T follicular helper cell (primary cell): ENCODE data around the gene PCDHB8.
"Not testable (repeated sequence)": the region's sequence is repeated elsewhere in the genome, so short reads cannot be mapped to it uniquely, and the experiment has no call there.

Experiments
- DNase-seq: peaks from one replicate; pipeline ENCODE4 v3.0.0-alpha.2; 2020; ENCODE audit warnings: low read depth

The PCDHB8 gene

GRCh38 chr5:141184117-141184855 is 6.7 kb downstream of the PCDHB8 start:
- DNase-seq, result not testable (repeated sequence)

DNA sequence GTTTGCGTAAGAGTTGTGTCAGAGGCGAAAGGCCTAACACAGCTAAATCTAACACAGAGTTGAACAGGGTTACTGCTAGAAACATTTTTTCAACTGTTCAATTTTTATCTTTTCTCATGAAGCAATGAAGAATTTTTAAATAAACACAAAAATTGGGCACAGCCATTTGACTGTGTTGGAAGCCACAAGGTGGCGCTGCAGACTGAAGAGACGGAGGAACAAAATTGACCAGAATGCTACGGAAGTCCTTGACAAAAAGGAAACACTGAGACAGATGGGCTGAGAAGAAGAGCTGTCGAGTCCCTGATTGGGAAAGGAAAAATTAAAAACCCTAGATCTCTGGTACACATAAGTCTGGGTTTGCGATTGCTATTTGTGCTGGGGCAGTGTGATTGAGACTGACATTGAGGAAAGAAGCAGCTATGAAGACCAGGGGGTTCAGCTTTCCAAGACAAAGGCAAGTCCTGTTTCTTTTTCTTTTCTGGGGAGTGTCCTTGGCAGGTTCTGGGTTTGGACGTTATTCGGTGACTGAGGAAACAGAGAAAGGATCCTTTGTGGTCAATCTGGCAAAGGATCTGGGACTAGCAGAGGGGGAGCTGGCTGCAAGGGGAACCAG is 9.4 kb downstream of the PCDHB8 start, which contains the start of gene PCDHB9:
Gene PCDHB9 (plus strand): TSS at position 265 of the 616 bp plus-strand sequence. CDS start 158 bp downstream, at position 423.
- DNase-seq, result peak; percentile 11

DNA sequence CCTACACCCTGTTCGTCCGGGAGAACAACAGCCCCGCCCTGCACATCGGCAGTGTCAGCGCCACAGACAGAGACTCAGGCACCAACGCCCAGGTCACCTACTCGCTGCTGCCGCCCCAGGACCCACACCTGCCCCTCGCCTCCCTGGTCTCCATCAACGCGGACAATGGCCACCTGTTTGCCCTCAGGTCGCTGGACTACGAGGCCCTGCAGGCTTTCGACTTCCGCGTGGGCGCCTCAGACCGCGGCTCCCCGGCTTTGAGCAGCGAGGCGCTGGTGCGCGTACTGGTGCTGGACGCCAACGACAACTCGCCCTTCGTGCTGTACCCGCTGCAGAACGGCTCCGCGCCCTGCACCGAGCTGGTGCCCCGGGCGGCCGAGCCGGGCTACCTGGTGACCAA is 11.1 kb downstream of the PCDHB8 start:
- DNase-seq, result not testable (repeated sequence)

DNA sequence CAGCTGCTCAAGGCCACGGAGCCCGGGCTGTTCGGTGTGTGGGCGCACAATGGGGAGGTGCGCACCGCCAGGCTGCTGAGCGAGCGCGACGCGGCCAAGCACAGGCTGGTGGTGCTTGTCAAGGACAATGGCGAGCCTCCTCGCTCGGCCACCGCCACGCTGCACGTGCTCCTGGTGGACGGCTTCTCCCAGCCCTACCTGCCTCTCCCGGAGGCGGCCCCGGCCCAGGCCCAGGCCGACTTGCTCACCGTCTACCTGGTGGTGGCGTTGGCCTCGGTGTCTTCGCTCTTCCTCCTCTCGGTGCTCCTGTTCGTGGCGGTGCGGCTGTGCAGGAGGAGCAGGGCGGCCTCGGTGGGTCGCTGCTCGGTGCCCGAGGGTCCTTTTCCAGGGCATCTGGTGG is 11.5 kb downstream of the PCDHB8 start:
- DNase-seq, result not testable (repeated sequence)

DNA sequence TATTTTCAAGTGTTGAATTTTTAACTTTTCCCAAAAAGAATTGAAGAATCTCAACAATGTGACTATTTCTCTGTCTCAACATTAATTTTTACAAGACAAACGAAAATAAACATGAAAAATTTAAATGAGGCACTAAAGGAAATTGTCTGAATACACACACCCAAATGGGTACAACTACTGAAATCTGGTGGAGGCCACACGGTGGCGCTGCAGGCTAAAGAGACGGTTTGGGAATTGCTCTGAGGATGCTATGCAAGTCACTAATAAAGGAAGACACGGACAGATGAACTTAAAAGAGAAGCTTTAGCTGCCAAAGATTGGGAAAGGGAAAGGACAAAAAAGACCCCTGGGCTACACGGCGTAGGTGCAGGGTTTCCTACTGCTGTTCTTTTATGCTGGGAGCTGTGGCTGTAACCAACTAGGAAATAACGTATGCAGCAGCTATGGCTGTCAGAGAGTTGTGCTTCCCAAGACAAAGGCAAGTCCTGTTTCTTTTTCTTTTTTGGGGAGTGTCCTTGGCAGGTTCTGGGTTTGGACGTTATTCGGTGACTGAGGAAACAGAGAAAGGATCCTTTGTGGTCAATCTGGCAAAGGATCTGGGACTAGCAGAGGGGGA is 14.6 kb downstream of the PCDHB8 start, which contains the start of gene PCDHB10:
Gene PCDHB10 (plus strand): TSS at position 244 of the 616 bp plus-strand sequence. CDS start 200 bp downstream, at position 444.
- no peak for DNase-seq

DNA sequence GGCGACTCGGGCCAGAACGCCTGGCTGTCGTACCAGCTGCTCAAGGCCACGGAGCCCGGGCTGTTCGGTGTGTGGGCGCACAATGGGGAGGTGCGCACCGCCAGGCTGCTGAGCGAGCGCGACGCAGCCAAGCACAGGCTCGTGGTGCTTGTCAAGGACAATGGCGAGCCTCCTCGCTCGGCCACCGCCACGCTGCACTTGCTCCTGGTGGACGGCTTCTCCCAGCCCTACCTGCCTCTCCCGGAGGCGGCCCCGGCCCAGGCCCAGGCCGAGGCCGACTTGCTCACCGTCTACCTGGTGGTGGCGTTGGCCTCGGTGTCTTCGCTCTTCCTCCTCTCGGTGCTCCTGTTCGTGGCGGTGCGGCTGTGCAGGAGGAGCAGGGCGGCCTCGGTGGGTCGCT is 16.7 kb downstream of the PCDHB8 start:
- DNase-seq, result not testable (repeated sequence)

DNA sequence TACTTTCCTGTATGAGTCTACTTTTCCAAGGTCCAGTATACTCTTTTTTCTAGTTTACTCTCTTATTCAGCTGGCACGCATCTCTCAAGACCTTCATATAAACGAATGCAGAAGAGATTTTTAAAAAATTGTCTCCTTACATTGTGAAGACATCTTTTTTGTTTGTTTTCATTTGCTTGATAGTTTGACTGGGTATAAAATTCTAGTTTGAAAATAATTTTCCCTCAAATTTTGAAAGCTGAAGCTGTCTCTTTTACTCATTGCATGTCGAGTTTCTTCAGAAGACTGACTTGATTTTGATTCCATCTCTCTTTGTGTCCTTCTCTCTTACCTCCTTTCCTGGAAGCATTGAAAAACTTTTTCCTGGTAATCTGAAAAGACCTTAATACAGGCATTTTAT is 18.8 kb downstream of the PCDHB8 start:
- DNase-seq, result no peak

DNA sequence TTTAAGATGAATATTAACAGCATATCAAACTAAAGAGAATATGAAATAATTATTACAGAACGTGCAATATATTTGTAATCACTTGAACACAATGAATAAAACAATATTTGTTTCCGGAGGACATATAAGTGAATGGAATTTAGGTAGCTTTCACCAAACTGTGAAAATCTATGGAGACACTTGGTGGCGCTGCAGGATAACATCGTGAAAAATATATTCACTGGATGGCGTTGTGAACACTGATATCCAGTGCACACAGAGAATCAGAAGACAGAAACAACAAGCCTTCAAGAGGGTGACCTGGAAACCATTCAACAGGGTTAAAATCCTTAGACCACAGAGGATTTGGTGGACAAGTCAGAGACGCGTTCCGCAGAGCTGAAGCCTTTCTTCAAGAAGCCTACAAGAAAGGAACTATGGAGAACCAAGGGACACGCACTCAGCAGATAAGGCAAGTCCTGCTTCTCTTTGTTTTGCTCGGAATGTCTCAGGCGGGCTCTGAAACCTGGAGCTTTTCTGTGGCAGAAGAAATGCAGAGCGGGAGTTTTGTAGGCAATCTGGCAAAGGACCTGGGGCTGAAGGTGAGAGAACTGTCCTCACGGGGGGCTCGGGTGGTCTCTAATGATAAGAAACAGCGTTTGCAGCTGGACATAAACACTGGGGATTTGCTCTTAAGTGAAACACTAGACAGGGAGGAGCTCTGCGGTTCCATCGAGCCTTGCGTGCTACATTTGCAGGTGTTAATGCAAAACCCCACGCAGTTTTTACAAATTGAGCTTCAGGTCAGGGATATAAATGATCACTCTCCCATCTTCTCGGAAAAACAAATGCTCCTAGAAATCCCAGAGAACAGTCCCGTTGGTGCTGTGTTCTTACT is 22.0 kb downstream of the PCDHB8 start, which contains the start of gene PCDHB11:
Gene PCDHB11 (plus strand): TSS at position 269 of the 877 bp plus-strand sequence. CDS start 148 bp downstream, at position 417.
- DNase-seq, result no peak

DNA sequence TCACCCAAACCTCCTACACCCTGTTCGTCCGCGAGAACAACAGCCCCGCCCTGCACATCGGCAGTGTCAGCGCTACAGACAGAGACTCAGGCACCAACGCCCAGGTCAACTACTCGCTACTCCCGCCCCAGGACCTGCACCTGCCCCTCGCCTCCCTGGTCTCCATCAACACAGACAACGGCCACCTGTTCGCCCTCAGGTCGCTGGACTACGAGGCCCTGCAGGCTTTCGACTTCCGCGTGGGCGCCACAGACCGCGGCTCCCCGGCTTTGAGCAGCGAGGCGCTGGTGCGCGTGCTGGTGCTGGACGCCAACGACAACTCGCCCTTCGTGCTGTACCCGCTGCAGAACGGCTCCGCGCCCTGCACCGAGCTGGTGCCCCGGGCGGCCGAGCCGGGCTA is 23.5 kb downstream of the PCDHB8 start:
- DNase-seq, result not testable (repeated sequence)

- DNase-seq, result not testable (repeated sequence)
Measured at GRCh38 chr5:141201646-141202045, 24.1 kb downstream of the PCDHB8 start.

- DNase-seq, result no peak
Measured at GRCh38 chr5:141208478-141208877, 30.9 kb downstream of the PCDHB8 start, which contains the start of gene PCDHB12. Gene PCDHB12, plus strand, starts transcription at chr5:141208719. Its CDS starts 189 bp downstream, at chr5:141208908.

- not testable (repeated sequence) for DNase-seq
Measured at GRCh38 chr5:141210281-141210680, 32.7 kb downstream of the PCDHB8 start.

- not testable (repeated sequence) for DNase-seq
Measured at GRCh38 chr5:141210849-141211248, 33.3 kb downstream of the PCDHB8 start.

- DNase-seq, result peak; percentile 10
Measured at GRCh38 chr5:141213656-141214339, 36.2 kb downstream of the PCDHB8 start, which contains the start of gene PCDHB13. Gene PCDHB13, plus strand, starts transcription at chr5:141213919. Its CDS starts 205 bp downstream, at chr5:141214124.

DNA sequence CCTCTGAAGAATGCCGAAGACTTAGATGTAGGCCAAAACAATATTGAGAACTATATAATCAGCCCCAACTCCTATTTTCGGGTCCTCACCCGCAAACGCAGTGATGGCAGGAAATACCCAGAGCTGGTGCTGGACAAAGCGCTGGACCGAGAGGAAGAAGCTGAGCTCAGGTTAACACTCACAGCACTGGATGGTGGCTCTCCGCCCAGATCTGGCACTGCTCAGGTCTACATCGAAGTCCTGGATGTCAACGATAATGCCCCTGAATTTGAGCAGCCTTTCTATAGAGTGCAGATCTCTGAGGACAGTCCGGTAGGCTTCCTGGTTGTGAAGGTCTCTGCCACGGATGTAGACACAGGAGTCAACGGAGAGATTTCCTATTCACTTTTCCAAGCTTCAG is 37.0 kb downstream of the PCDHB8 start:
- DNase-seq, result not testable (repeated sequence)

DNA sequence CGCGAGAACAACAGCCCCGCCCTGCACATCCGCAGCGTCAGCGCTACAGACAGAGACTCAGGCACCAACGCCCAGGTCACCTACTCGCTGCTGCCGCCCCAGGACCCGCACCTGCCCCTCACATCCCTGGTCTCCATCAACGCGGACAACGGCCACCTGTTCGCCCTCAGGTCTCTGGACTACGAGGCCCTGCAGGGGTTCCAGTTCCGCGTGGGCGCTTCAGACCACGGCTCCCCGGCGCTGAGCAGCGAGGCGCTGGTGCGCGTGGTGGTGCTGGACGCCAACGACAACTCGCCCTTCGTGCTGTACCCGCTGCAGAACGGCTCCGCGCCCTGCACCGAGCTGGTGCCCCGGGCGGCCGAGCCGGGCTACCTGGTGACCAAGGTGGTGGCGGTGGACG is 37.9 kb downstream of the PCDHB8 start:
- DNase-seq, result not testable (repeated sequence)

DNA sequence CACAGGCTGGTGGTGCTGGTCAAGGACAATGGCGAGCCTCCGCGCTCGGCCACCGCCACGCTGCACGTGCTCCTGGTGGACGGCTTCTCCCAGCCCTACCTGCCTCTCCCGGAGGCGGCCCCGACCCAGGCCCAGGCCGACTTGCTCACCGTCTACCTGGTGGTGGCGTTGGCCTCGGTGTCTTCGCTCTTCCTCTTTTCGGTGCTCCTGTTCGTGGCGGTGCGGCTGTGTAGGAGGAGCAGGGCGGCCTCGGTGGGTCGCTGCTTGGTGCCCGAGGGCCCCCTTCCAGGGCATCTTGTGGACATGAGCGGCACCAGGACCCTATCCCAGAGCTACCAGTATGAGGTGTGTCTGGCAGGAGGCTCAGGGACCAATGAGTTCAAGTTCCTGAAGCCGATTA is 38.4 kb downstream of the PCDHB8 start:
- not testable (repeated sequence) for DNase-seq

GRCh38 chr5:141223112-141223783 is 45.7 kb downstream of the PCDHB8 start, which contains the start of gene PCDHB14:
Gene PCDHB14, plus strand, starts transcription at chr5:141223343. Its CDS starts 163 bp downstream, at chr5:141223506.
- DNase-seq, result no peak

DNA sequence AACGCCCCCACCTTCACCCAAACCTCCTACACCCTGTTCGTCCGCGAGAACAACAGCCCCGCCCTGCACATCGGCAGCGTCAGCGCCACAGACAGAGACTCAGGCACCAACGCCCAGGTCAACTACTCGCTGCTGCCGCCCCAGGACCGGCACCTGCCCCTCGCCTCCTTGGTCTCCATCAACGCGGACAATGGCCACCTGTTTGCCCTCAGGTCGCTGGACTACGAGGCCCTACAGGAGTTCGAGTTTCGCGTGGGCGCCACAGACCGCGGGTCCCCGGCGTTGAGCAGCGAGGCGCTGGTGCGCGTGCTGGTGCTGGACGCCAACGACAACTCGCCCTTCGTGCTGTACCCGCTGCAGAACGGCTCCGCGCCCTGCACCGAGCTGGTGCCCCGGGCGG is 47.3 kb downstream of the PCDHB8 start:
- DNase-seq, result not testable (repeated sequence)

- not testable (repeated sequence) for DNase-seq
Measured at GRCh38 chr5:141225421-141225820, 47.8 kb downstream of the PCDHB8 start.
